Subcutaneous abdominal adipose tissue (tissue), 5 donors: ENCODE data around the gene LMO1.

Experiments
- H3K27ac ChIP-seq: one replicate; pipeline ENCODE4 v1.7.0; 2013; ENCODE audit warnings: low read depth, mild to moderate bottlenecking, inconsistent platforms, low read length, moderate library complexity
- H3K27me3 ChIP-seq, 5 donors: one replicate each; pipeline ENCODE4 v1.7.0; 2013; ENCODE audit warnings: low read length in 5 of 5, inconsistent platforms in 1 of 5; ENCODE audit not compliant: control insufficient read depth in 5 of 5, insufficient read depth in 4 of 5
- H3K36me3 ChIP-seq, 5 donors: one replicate each; pipeline ENCODE4 v1.7.0; 2013; ENCODE audit warnings: low read length in 5 of 5; ENCODE audit not compliant: control insufficient read depth in 5 of 5, insufficient read depth in 5 of 5
- H3K4me1 ChIP-seq, 5 donors: one replicate each; pipeline ENCODE4 v1.7.0; 2013; ENCODE audit warnings: low read length in 5 of 5, mild to moderate bottlenecking in 3 of 5, moderate library complexity in 1 of 5; ENCODE audit not compliant: control insufficient read depth in 5 of 5, insufficient read depth in 5 of 5
- H3K4me3 ChIP-seq, 5 donors: one replicate each; pipeline ENCODE4 v1.7.0; 2013; ENCODE audit warnings: low read length in 5 of 5, low read depth in 1 of 5
- H3K9ac ChIP-seq, 5 donors: one replicate each; pipeline ENCODE4 v1.7.0; 2013; ENCODE audit warnings: low read length in 5 of 5, mild to moderate bottlenecking in 4 of 5, moderate library complexity in 3 of 5
- H3K9me3 ChIP-seq, 5 donors: one replicate each; pipeline ENCODE4 v1.7.0; 2013; ENCODE audit warnings: low read length in 5 of 5; ENCODE audit not compliant: control insufficient read depth in 5 of 5
- donor health status: healthy.
- donor health status: healthy.
- donor health status: healthy.
- donor health status: healthy.
- donor health status: healthy.

LMO1 gene

GRCh38 chr11:8221917-8222495 is 41.7 kb downstream of the LMO1 start:
- H3K4me1 ChIP-seq = peaks cover 0 to 21% (median 13%) of the 10 kb centered on the region in 5 donors
- H3K9ac ChIP-seq = no peak overlapping the region
- no peaks in the 10 kb centered on the region for H3K36me3 ChIP-seq
- H3K9me3 ChIP-seq = no peaks in the 10 kb centered on the region
- H3K27me3 ChIP-seq = peaks cover 0 to 2% (median 0%) of the 10 kb centered on the region in 5 donors
- H3K4me3 ChIP-seq = no peak overlapping the region
- H3K27ac ChIP-seq = no peak overlapping the region

- Histone ChIP-seq H3K4me1 (peaks cover 0 to 21% (median 13%) of the 10 kb centered on the region in 5 donors), H3K9me3 (no peaks in the 10 kb centered on the region), H3K27me3 (peaks cover 0 to 2% (median 0%) of the 10 kb centered on the region in 5 donors)
Observed at GRCh38 chr11:8221046-8221723, 42.5 kb downstream of the LMO1 start.

GRCh38 chr11:8220261-8221045 is 43.2 kb downstream of the LMO1 start:
- H3K27ac ChIP-seq = no peak overlapping the region

More at GRCh38 chr11:8221046-8221723, 42.5 kb downstream of the LMO1 start:
- Histone ChIP-seq H3K9ac (no peak overlapping the region), H3K36me3 (no peaks in the 10 kb centered on the region), H3K27ac (no peak overlapping the region), H3K4me3 (no peak overlapping the region)

GRCh38 chr11:8219257-8220021 is 44.2 kb downstream of the LMO1 start:
- no peak overlapping the region for H3K4me3 ChIP-seq
- H3K27ac ChIP-seq = no peak overlapping the region
- peaks cover 0 to 16% (median 8%) of the 10 kb centered on the region in 5 donors for H3K4me1 ChIP-seq
- H3K27me3 ChIP-seq = peaks cover 0 to 2% (median 0%) of the 10 kb centered on the region in 5 donors
- no peak overlapping the region for H3K9ac ChIP-seq
- no peaks in the 10 kb centered on the region for H3K36me3 ChIP-seq
- no peaks in the 10 kb centered on the region for H3K9me3 ChIP-seq

More at GRCh38 chr11:8220261-8221045, 43.2 kb downstream of the LMO1 start:
- no peaks in the 10 kb centered on the region for H3K9me3 ChIP-seq
- H3K4me1 ChIP-seq = peaks cover 0 to 16% (median 8%) of the 10 kb centered on the region in 5 donors
- H3K36me3 ChIP-seq = no peaks in the 10 kb centered on the region
- no peak overlapping the region for H3K9ac ChIP-seq
- no peak overlapping the region for H3K4me3 ChIP-seq
- peaks cover 0 to 2% (median 0%) of the 10 kb centered on the region in 5 donors for H3K27me3 ChIP-seq

- H3K27me3 ChIP-seq = peaks cover 0 to 2% (median 0%) of the 10 kb centered on the region in 5 donors
- no peak overlapping the region for H3K27ac ChIP-seq
- H3K36me3 ChIP-seq = no peaks in the 10 kb centered on the region
- H3K9ac ChIP-seq = no peak overlapping the region
- H3K9me3 ChIP-seq = no peaks in the 10 kb centered on the region
- H3K4me3 ChIP-seq = no peak overlapping the region
- peaks cover 0 to 16% (median 9%) of the 10 kb centered on the region in 5 donors for H3K4me1 ChIP-seq
Observed at GRCh38 chr11:8218840-8219239, 44.8 kb downstream of the LMO1 start.

GRCh38 chr11:8218409-8218808 is 45.3 kb downstream of the LMO1 start:
- Histone ChIP-seq H3K36me3 (no peaks in the 10 kb centered on the region), H3K4me1 (peaks cover 0 to 20% (median 13%) of the 10 kb centered on the region in 5 donors), H3K9me3 (no peaks in the 10 kb centered on the region), H3K27ac (no peak overlapping the region), H3K27me3 (peaks cover 0 to 2% (median 0%) of the 10 kb centered on the region in 5 donors), H3K4me3 (no peak overlapping the region), H3K9ac (no peak overlapping the region)

GRCh38 chr11:8217926-8218325 is 45.8 kb downstream of the LMO1 start:
- Histone ChIP-seq H3K36me3 (no peaks in the 10 kb centered on the region), H3K4me1 (peaks cover 0 to 25% (median 17%) of the 10 kb centered on the region in 5 donors), H3K9me3 (no peaks in the 10 kb centered on the region), H3K9ac (no peak overlapping the region), H3K27ac (no peak overlapping the region), H3K4me3 (no peak overlapping the region), H3K27me3 (peaks cover 0 to 2% (median 0%) of the 10 kb centered on the region in 5 donors)

GRCh38 chr11:8217136-8217535 is 46.5 kb downstream of the LMO1 start:
- H3K4me3 ChIP-seq = no peak overlapping the region
- H3K27ac ChIP-seq = no peak overlapping the region
- no peaks in the 10 kb centered on the region for H3K9me3 ChIP-seq
- H3K27me3 ChIP-seq = peaks cover 0 to 2% (median 0%) of the 10 kb centered on the region in 5 donors
- no peak overlapping the region for H3K9ac ChIP-seq
- H3K4me1 ChIP-seq = peaks cover 0 to 25% (median 17%) of the 10 kb centered on the region in 5 donors
- no peaks in the 10 kb centered on the region for H3K36me3 ChIP-seq

- Histone ChIP-seq H3K9me3 (no peaks in the 10 kb centered on the region), H3K36me3 (no peaks in the 10 kb centered on the region), H3K4me1 (peaks cover 0 to 22% (median 16%) of the 10 kb centered on the region in 5 donors), H3K9ac (no peak overlapping the region), H3K4me3 (no peak overlapping the region), H3K27ac (no peak overlapping the region), H3K27me3 (peaks cover 0 to 5% (median 0%) of the 10 kb centered on the region in 5 donors)
Observed at GRCh38 chr11:8213376-8213775, 50.3 kb downstream of the LMO1 start.
